ENCODE results near the gene CIPC. TPM values are rescaled to one million over a fixed set of nuclear protein-coding genes. Genes with fewer than 3 reads are reported as not detected.

The CIPC gene
- total and polyA plus RNA-seq, 5 experiments from 2014 or later = 4.4 to 12.8 (median 7.7) TPM

DNA sequence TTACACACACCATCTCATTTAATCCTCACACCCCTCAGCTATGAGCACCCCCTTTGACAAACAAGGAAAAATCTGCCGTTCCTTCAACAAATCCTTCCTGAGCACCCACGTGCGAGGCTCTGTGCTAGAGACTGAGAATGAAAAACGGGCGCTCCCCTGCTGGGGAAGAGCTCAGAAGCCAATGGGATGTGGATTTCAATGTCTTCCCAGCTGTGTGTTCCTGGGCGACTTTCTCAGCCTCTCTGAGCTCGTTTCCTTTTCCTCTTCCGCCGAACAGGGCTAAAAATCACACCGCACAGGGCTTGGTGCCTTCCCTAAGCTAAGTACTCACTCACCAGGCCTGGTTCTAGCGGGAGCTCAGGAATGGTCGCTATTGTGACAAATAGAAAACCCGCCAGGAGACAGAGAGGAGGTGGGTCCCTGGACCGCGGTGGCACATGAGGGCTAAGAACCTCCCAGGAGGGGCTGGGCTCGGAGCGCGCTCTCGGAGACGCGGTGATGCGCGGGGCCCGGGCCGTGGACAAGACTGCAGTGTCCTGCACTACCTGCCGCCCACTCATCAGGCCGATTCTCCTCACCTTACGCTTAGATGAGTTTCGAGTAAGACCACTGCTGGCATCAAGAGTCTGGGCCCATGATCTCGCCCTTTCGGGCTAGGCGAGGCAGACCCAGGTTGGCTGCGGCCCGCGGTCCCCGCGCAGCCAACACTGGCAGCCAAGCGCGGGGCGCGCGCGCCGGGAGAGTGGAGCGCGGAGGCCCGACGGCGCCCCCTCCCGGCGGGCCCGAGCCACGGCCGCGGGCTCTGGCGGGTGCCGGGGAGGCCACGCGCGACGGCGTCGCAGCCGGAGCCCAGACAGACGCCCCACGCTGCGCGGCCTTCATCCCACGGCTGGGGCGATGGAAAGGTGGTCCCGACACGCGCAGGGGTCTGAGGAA lies 26.6 kb downstream of the CIPC start:
- H3K9me3 Mint-ChIP-seq = peaks cover 0 to 4% (median 0%) of the 10 kb centered on the region in 9 donors
- DNase-seq (peak; percentile 7 to 66 (median 46)), ATAC-seq (peak; percentile 82 to 83)
- H3K36me3 Mint-ChIP-seq = peaks cover 0 to 16% (median 2%) of the 10 kb centered on the region in 3 donors
- H3K4me3 Mint-ChIP-seq = peak overlapping the region; percentile 66 to 83 (median 72)
- H3K27ac Mint-ChIP-seq = peak overlapping the region in 4 of 10 donors; percentile 9 to 81 (median 48)
- POLR2A ChIA-PET = no interaction called here
- peaks cover 21 to 56% (median 42%) of the 10 kb centered on the region in 5 donors for H3K27me3 Mint-ChIP-seq
- peaks cover 7 to 53% (median 18%) of the 10 kb centered on the region in 4 donors for H3K4me1 Mint-ChIP-seq

DNA sequence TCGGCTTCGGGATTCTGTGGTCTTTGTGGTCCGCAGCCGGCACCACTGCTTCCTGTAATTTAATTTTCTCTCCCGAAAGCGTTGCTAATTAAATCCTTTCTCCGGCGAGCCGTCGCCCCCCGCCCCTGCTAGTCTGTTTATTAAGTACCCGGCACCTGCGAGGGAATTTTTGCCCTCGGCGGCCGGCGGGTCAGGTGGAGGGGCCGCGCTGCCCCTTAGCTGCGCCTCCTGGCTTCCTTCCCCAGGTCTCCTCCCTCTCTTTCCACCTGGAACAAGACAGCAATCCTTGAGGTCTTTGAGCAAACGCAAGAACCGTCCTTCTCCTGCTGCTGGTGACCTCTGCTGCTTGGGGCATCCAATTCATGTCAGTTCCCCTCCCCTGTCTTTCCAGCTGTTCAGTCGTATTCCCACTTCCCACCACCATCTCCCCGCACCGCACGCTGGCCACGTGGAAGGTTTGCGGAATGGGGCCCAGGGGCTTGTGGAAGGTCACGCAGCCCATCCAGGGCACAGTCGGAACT lies 27.3 kb downstream of the CIPC start:
- POLR2A ChIA-PET = no interaction called here
- ATAC-seq = no peak
- peak overlapping the region in 2 of 10 donors; percentile 27 to 58 for H3K27ac Mint-ChIP-seq

GRCh38 chr14:77125823-77126325 lies 27.8 kb downstream of the CIPC start:
- Mint-ChIP-seq H3K4me1 (peaks cover 7 to 44% (median 16%) of the 10 kb centered on the region in 4 donors), H3K36me3 (peaks cover 0 to 6% (median 2%) of the 10 kb centered on the region in 3 donors), H3K9me3 (peaks cover 0 to 4% (median 0%) of the 10 kb centered on the region in 9 donors), H3K4me3 (peak overlapping the region; percentile 47 to 85 (median 72)), H3K27ac (peak overlapping the region in 1 of 10 donors; percentile 27), H3K27me3 (peaks cover 21 to 66% (median 51%) of the 10 kb centered on the region in 5 donors)
- POLR2A ChIA-PET = no interaction called here
- DNase-seq (no peak), ATAC-seq (no peak)

More for the DNA sequence above, 27.3 kb downstream of the CIPC start:
- Mint-ChIP-seq H3K27me3 (peaks cover 21 to 63% (median 47%) of the 10 kb centered on the region in 5 donors), H3K4me1 (peaks cover 7 to 48% (median 18%) of the 10 kb centered on the region in 4 donors), H3K4me3 (peak overlapping the region; percentile 47 to 85 (median 72)), H3K36me3 (peaks cover 0 to 11% (median 2%) of the 10 kb centered on the region in 3 donors), H3K9me3 (peaks cover 0 to 4% (median 0%) of the 10 kb centered on the region in 9 donors)
- DNase-seq = no peak

GRCh38 chr14:77126461-77126990 lies 28.5 kb downstream of the CIPC start:
- H3K27ac Mint-ChIP-seq = no peak overlapping the region
- ATAC-seq = no peak
- POLR2A ChIA-PET = interaction anchor here (0.6 kb wide), 1 partner anchor 107 kb away, joined by 5 read pairs; no protein-coding TSS in a partner anchor
- H3K27me3 Mint-ChIP-seq = peaks cover 22 to 70% (median 51%) of the 10 kb centered on the region in 5 donors
- H3K4me1 Mint-ChIP-seq = peaks cover 7 to 37% (median 15%) of the 10 kb centered on the region in 4 donors
- H3K36me3 Mint-ChIP-seq = peaks cover 0 to 3% (median 2%) of the 10 kb centered on the region in 3 donors
- H3K4me3 Mint-ChIP-seq = peak overlapping the region in 2 of 10 donors; percentile 55 to 69
- peaks cover 0 to 4% (median 0%) of the 10 kb centered on the region in 9 donors for H3K9me3 Mint-ChIP-seq
- DNase-seq = no peak

GRCh38 chr14:77128414-77128891 lies 30.4 kb downstream of the CIPC start:
- peaks cover 0 to 3% (median 0%) of the 10 kb centered on the region in 3 donors for H3K36me3 Mint-ChIP-seq
- DNase-seq = no peak
- H3K27ac Mint-ChIP-seq = no peak overlapping the region
- peaks cover 0 to 8% (median 0%) of the 10 kb centered on the region in 9 donors for H3K9me3 Mint-ChIP-seq
- POLR2A ChIA-PET = no interaction called here
- ATAC-seq = no peak
- H3K4me1 Mint-ChIP-seq = peaks cover 8 to 19% (median 14%) of the 10 kb centered on the region in 4 donors
- H3K27me3 Mint-ChIP-seq = peaks cover 35 to 86% (median 66%) of the 10 kb centered on the region in 5 donors
- no peak overlapping the region for H3K4me3 Mint-ChIP-seq

DNA sequence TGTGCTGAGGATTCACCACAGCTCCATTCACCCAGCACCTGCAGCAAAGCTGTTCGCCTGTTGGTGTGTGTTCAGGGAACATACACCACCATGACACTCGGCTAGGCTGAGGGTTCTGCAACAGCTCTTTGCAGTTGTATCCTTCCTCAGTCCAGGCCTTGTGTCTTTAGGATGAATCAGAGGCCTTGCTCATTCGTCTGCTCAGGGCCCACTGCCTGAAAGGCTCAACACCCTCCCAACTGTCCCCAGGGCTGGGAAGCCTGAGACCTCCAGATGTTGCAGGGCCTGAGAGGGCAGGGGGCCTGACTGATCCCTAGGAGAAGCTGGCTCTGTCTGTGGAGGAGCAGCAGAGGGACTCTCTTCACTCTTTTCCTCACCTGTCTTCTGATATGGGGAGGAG lies 32.3 kb downstream of the CIPC start:
- no peak for DNase-seq
- POLR2A ChIA-PET = no interaction called here

GRCh38 chr14:77131206-77131605 lies 33.1 kb downstream of the CIPC start:
- no peak overlapping the region for H3K27ac Mint-ChIP-seq
- no peak overlapping the region for H3K4me3 Mint-ChIP-seq
- H3K27me3 Mint-ChIP-seq = peaks cover 42 to 93% (median 72%) of the 10 kb centered on the region in 5 donors
- DNase-seq (no peak), ATAC-seq (no peak)
- POLR2A ChIA-PET = no interaction called here
- peaks cover 0 to 16% (median 0%) of the 10 kb centered on the region in 9 donors for H3K9me3 Mint-ChIP-seq
- H3K4me1 Mint-ChIP-seq = peaks cover 0 to 7% (median 5%) of the 10 kb centered on the region in 4 donors
- H3K36me3 Mint-ChIP-seq = peaks cover 0 to 7% (median 7%) of the 10 kb centered on the region in 3 donors

More for the DNA sequence above, 32.3 kb downstream of the CIPC start:
- Mint-ChIP-seq H3K4me3 (no peak overlapping the region), H3K4me1 (peaks cover 3 to 11% (median 9%) of the 10 kb centered on the region in 4 donors), H3K9me3 (peaks cover 0 to 16% (median 0%) of the 10 kb centered on the region in 9 donors), H3K27me3 (peaks cover 42 to 95% (median 77%) of the 10 kb centered on the region in 5 donors), H3K27ac (no peak overlapping the region), H3K36me3 (peaks cover 0 to 7% (median 7%) of the 10 kb centered on the region in 3 donors)
- no peak for ATAC-seq

- H3K36me3 Mint-ChIP-seq = peaks cover 0 to 7% (median 7%) of the 10 kb centered on the region in 3 donors
- ATAC-seq (no peak), DNase-seq (no peak)
- POLR2A ChIA-PET = no interaction called here
- H3K4me1 Mint-ChIP-seq = peaks cover 0 to 7% (median 5%) of the 10 kb centered on the region in 4 donors
- H3K27me3 Mint-ChIP-seq = peaks cover 37 to 93% (median 73%) of the 10 kb centered on the region in 5 donors
- H3K27ac Mint-ChIP-seq = no peak overlapping the region
- no peak overlapping the region for H3K4me3 Mint-ChIP-seq
- peaks cover 0 to 16% (median 0%) of the 10 kb centered on the region in 9 donors for H3K9me3 Mint-ChIP-seq
Observed at GRCh38 chr14:77131871-77132486, 33.9 kb downstream of the CIPC start.

DNA sequence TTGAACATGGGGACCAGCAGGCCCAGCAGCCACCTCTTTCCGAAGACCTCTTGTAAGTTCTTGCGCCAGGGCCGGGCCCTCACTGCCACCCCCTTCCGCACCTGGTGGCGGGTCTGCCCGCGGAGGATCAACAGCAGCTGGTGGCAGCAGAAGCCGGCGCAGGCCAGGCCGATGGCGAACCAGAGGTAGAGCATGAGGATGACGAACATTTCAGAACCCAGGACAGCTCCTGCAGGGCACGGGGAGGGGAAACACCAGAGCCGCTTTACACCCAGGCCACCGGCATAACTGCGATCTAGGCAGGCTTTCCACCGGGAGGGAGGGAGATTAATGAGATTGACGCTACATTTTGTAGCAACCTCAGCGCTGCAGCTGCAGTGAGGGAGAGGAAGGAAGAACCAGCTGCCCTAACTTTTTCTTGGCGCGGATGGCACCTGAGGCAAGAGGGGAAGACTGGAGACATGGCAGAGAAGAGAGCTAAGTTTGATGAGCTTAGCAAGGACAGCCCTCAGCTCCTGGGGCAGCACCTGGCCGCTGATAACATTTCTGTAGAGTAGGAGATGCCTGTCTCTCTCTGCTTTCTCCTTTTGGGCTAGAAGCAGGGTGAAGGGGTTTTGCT lies 35.8 kb downstream of the CIPC start:
- peaks cover 0 to 16% (median 0%) of the 10 kb centered on the region in 9 donors for H3K9me3 Mint-ChIP-seq
- H3K4me1 Mint-ChIP-seq = peaks cover 3 to 8% (median 7%) of the 10 kb centered on the region in 4 donors
- H3K27me3 Mint-ChIP-seq = peaks cover 40 to 93% (median 73%) of the 10 kb centered on the region in 5 donors
- ATAC-seq = peak; percentile 75
- POLR2A ChIA-PET = no interaction called here
- no peak overlapping the region for H3K4me3 Mint-ChIP-seq
- peak in 9 of 10 donors; percentile 19 to 75 (median 39) for DNase-seq
- H3K27ac Mint-ChIP-seq = no peak overlapping the region
- H3K36me3 Mint-ChIP-seq = peaks cover 0 to 7% (median 7%) of the 10 kb centered on the region in 3 donors

DNA sequence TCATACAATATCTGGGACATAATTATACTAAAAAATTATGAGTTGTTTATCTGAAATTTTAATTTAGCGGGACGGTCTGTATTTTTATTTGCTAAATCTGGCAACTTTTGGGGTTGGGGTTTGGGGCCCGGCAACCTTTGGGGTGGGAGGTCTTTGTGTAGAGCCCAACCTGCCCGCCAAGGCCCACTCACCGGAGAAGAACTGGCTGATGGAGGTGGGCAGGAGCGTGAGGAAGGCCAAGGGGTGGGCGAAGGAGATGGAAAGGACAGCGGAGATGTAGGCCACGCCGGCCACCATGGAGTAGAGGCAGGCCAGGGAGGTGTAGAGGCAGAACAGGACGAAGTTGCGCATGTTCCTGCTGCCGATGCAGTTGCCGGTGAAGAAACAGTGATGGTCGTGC lies 41.0 kb downstream of the CIPC start:
- Mint-ChIP-seq H3K4me3 (peak overlapping the region in 6 of 10 donors; percentile 29 to 75 (median 45)), H3K4me1 (peaks cover 14 to 25% (median 20%) of the 10 kb centered on the region in 4 donors), H3K36me3 (peaks cover 0 to 6% (median 3%) of the 10 kb centered on the region in 3 donors), H3K9me3 (peaks cover 0 to 2% (median 0%) of the 10 kb centered on the region in 9 donors), H3K27ac (no peak overlapping the region), H3K27me3 (peaks cover 34 to 88% (median 72%) of the 10 kb centered on the region in 5 donors)
- POLR2A ChIA-PET = no interaction called here
- DNase-seq (no peak), ATAC-seq (no peak)
